Stimulated activated naive CD8-positive, alpha-beta T cell treated with anti-CD3 and anti-CD28 coated beads, Interleukin-15, amount 100 ng/mL, for 72 hours (primary cell): ENCODE data around the gene ZSCAN30.
A peak's percentile ranks its signal among the peaks of the same experiment; 100 is the strongest.

Experiments used
- ATAC-seq: fragments of 150-1000 bp; cut with Tn5 transposase; 2 replicates; pipeline ENCODE4 v1.10.0; 2021; ENCODE audit warnings: mild to moderate bottlenecking, moderate library complexity
- DNase-seq, 2 donors: peaks; one replicate each; pipeline ENCODE4 v3.0.0; 2021 to 2022
- H3K27ac Mint-ChIP-seq, 2 donors: one replicate each; pipeline ENCODE4 v1.8.0; 2022; ENCODE audit warnings: mild to moderate bottlenecking in 2 of 2, mixed read lengths in 2 of 2, moderate library complexity in 2 of 2
- H3K27me3 Mint-ChIP-seq: one replicate; pipeline ENCODE4 v1.8.0; 2022; ENCODE audit warnings: mixed read lengths
- H3K4me1 Mint-ChIP-seq: one replicate; pipeline ENCODE4 v1.8.0; 2022; ENCODE audit warnings: mild to moderate bottlenecking, mixed read lengths
- H3K4me3 Mint-ChIP-seq, 2 donors: one replicate each; pipeline ENCODE4 v1.8.0; 2022; ENCODE audit warnings: mild to moderate bottlenecking in 2 of 2, mixed read lengths in 2 of 2, moderate library complexity in 1 of 2
- H3K9me3 Mint-ChIP-seq, 2 donors: one replicate each; pipeline ENCODE4 v1.8.0; 2022; ENCODE audit warnings: mixed read lengths in 2 of 2

The ZSCAN30 gene

GRCh38 chr18:35291166-35291565 is 1.1 kb upstream of the ZSCAN30 start:
- H3K9me3 Mint-ChIP-seq, result peaks cover 7 to 8% of the 10 kb centered on the region in 2 donors
- H3K27ac Mint-ChIP-seq, result peak overlapping the region in 1 of 2 donors; percentile 65
- no peak for DNase-seq
- H3K4me3 Mint-ChIP-seq, result peak overlapping the region; percentile 90 to 96
- peaks cover 61% of the 10 kb centered on the region for H3K4me1 Mint-ChIP-seq
- no peaks in the 10 kb centered on the region for H3K27me3 Mint-ChIP-seq
- no peak for ATAC-seq

- Mint-ChIP-seq H3K9me3 (peaks cover 5 to 11% of the 10 kb centered on the region in 2 donors), H3K27ac (peak overlapping the region; percentile 98), H3K4me1 (peaks cover 55% of the 10 kb centered on the region), H3K27me3 (no peaks in the 10 kb centered on the region), H3K4me3 (peak overlapping the region; percentile 90 to 96)
- peak; percentile 60 for ATAC-seq
- no peak for DNase-seq
These were observed 319 bp downstream of the ZSCAN30 start for GRCh38 chr18:35289727-35290093.

DNA sequence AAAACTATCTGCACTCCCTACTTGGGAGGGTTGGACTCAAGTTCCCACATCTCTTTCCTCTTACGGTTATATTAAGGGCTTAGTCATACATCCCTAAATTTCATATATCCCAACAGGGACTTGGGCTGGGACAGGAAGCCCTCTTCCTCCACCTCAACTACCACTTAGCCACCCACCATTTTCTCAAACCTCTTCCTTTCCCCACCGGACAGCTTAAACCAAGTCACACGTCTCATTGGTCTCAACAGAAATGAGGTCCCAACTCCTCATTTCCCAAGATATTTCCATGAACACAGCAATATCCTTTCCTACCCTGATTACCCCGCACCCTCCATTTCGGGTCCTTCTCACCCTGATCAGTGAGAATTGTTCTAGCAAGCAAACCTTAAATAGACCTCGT is 736 bp downstream of the ZSCAN30 start:
- Mint-ChIP-seq H3K4me3 (peak overlapping the region; percentile 90 to 96), H3K9me3 (peaks cover 5 to 11% of the 10 kb centered on the region in 2 donors), H3K4me1 (peaks cover 51% of the 10 kb centered on the region), H3K27ac (peak overlapping the region; percentile 98), H3K27me3 (no peaks in the 10 kb centered on the region)
- DNase-seq (no peak), ATAC-seq (no peak)

DNA sequence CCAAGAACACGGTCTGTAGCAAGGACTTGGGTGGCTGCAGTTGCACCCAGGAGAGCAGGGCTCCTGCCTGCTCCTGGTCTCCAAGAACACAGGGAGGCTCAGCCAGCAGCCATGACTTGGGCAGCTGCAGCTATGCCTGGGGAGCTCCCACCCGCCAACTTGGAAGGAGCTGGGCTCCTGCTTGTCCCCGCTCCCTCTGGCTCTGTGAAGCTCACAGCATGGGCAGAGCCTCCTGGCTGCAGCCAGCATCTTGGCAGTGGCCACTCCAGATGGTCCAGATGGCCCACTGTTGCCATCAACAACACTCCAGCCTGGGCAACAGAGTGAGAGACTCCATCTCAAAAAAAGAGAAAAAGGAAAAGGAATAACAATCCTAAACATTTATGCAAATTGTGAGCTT is 5.2 kb downstream of the ZSCAN30 start:
- Mint-ChIP-seq H3K9me3 (peaks cover 10 to 11% of the 10 kb centered on the region in 2 donors), H3K27me3 (no peaks in the 10 kb centered on the region), H3K4me1 (peaks cover 24% of the 10 kb centered on the region), H3K4me3 (no peak overlapping the region), H3K27ac (no peak overlapping the region)
- ATAC-seq (no peak), DNase-seq (no peak)

GRCh38 chr18:35283923-35284794 is 5.9 kb downstream of the ZSCAN30 start:
- no peak overlapping the region for H3K4me3 Mint-ChIP-seq
- H3K27me3 Mint-ChIP-seq, result no peaks in the 10 kb centered on the region
- no peak for ATAC-seq
- peaks cover 13 to 14% of the 10 kb centered on the region in 2 donors for H3K9me3 Mint-ChIP-seq
- no peak overlapping the region for H3K27ac Mint-ChIP-seq
- peaks cover 22% of the 10 kb centered on the region for H3K4me1 Mint-ChIP-seq
- DNase-seq, result no peak

DNA sequence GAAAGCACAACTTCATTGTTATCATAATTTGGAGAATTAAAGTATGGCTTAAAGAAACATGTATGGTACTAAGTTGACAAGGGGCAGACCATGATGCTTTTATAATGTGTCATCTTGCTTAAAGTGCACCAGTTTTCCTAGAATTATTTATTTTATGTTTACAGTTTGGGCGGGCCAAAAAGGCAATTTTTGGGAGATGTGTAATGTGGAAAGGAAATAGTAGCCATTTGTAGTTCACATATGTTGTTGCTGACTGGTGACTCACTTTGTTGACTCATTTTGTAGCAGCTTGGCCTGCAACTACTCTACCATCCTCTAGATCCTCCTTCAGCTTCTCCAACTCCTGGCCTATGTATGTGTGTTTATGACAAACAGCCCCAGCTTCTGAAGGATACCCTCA is 7.7 kb downstream of the ZSCAN30 start:
- Mint-ChIP-seq H3K27ac (no peak overlapping the region), H3K9me3 (peaks cover 15 to 22% of the 10 kb centered on the region in 2 donors), H3K4me3 (no peak overlapping the region), H3K27me3 (no peaks in the 10 kb centered on the region), H3K4me1 (peaks cover 18% of the 10 kb centered on the region)
- DNase-seq (no peak), ATAC-seq (no peak)

GRCh38 chr18:35278969-35279368 is 11.1 kb downstream of the ZSCAN30 start:
- Mint-ChIP-seq H3K4me1 (peaks cover 14% of the 10 kb centered on the region), H3K4me3 (no peak overlapping the region), H3K27me3 (no peaks in the 10 kb centered on the region), H3K27ac (peak overlapping the region in 1 of 2 donors; percentile 3), H3K9me3 (peaks cover 11 to 13% of the 10 kb centered on the region in 2 donors)
- ATAC-seq, result no peak
- DNase-seq, result no peak

DNA sequence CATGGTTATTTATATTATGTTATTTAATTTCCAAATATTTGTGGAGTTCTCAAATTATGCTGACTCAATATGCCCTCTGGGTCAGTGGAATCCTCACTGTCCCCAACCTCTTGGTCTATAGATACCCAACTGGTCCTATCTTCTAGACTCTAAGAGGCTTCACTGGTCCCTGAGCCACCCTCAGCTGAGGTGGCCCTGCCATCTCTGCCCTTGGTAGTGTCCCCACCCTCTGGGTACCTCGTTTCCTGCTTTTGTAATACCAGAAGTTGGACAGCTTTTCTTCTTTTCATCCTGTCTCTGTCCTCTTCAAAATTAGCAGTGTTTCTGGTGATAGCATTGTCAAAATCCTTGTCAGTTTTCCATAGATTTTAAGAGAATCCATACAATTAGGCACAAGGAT is 11.9 kb downstream of the ZSCAN30 start:
- Mint-ChIP-seq H3K4me1 (peaks cover 14% of the 10 kb centered on the region), H3K27me3 (no peaks in the 10 kb centered on the region), H3K27ac (no peak overlapping the region), H3K9me3 (peaks cover 14 to 15% of the 10 kb centered on the region in 2 donors), H3K4me3 (no peak overlapping the region)
- DNase-seq (no peak), ATAC-seq (no peak)

DNA sequence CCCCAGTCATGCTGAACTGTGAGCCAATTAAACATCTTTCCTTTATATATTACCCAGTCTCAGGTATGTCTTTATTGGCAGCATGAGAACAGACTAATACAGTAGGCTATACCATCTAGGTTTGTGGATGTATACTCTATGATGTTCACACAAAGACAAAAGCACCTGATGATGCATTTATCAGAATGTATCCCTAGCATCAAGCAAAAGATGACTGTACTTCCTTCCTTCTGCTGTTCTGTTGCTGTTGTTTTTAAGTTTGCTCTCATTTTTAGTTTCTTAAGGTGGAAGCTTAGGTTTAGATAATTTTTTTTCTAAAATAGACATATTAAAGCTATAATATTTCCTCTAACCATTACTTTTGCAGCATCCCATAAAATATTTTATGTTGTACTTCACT is 12.4 kb downstream of the ZSCAN30 start:
- ATAC-seq (peak; percentile 78), DNase-seq (no peak)
- Mint-ChIP-seq H3K27ac (no peak overlapping the region), H3K9me3 (peaks cover 17 to 19% of the 10 kb centered on the region in 2 donors), H3K27me3 (no peaks in the 10 kb centered on the region), H3K4me1 (peaks cover 14% of the 10 kb centered on the region), H3K4me3 (no peak overlapping the region)

DNA sequence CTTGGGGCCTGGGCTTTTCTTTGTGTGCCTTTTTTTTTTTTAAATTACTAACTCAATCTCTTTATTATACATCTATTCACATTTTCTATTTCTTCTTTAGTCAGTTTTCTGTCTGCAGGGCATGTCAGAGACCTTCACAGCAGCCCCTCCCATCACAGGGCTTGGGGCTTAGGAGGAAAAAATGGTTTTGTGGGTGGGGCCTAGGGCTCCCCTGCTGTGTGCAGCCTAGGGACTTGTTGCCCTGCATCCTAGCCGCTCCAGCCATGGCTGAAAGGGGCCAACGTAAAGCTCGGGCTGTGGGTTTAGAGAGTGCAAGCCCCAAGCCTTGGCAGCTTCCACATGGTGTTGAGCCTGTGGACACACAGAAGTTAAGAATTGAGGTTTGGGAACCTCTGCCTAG is 13.8 kb downstream of the ZSCAN30 start:
- DNase-seq, result no peak
- Mint-ChIP-seq H3K4me3 (no peak overlapping the region), H3K27me3 (no peaks in the 10 kb centered on the region), H3K27ac (no peak overlapping the region), H3K4me1 (peaks cover 14% of the 10 kb centered on the region), H3K9me3 (peaks cover 17 to 19% of the 10 kb centered on the region in 2 donors)
- no peak for ATAC-seq

DNA sequence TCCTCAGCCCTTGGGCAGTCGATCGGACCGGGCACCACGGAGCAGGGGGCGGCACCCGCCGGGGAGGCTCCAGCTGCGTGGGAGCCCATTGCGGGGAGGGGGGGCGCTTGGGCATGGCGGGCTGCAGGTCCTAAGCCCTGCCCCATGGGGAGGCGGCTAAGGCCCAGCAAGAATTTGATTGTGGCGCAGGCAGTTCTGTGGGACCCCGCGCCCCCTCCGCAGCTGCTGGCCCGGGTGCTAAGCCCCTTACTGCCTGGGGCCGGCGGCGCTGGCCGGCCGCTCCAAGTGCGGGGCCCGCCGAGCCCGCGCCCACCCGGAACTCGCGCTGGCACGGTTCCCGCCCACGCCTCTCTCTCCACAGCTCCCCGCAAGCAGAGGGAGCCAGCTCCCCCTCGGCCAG is 18.4 kb downstream of the ZSCAN30 start:
- ATAC-seq (no peak), DNase-seq (no peak)
- Mint-ChIP-seq H3K27ac (no peak overlapping the region), H3K4me3 (no peak overlapping the region), H3K9me3 (peaks cover 24 to 32% of the 10 kb centered on the region in 2 donors), H3K27me3 (no peaks in the 10 kb centered on the region), H3K4me1 (peaks cover 24% of the 10 kb centered on the region)

GRCh38 chr18:35268821-35269220 is 21.2 kb downstream of the ZSCAN30 start:
- Mint-ChIP-seq H3K27me3 (no peaks in the 10 kb centered on the region), H3K9me3 (peaks cover 29 to 31% of the 10 kb centered on the region in 2 donors), H3K27ac (no peak overlapping the region), H3K4me3 (no peak overlapping the region), H3K4me1 (peaks cover 31% of the 10 kb centered on the region)
- ATAC-seq (no peak), DNase-seq (no peak)

- ATAC-seq (no peak), DNase-seq (no peak)
- no peaks in the 10 kb centered on the region for H3K27me3 Mint-ChIP-seq
- peaks cover 31% of the 10 kb centered on the region for H3K4me1 Mint-ChIP-seq
- peak overlapping the region; percentile 92 to 93 for H3K4me3 Mint-ChIP-seq
- peaks cover 24 to 25% of the 10 kb centered on the region in 2 donors for H3K9me3 Mint-ChIP-seq
- H3K27ac Mint-ChIP-seq, result peak overlapping the region; percentile 19 to 76
These were observed 22.2 kb downstream of the ZSCAN30 start for GRCh38 chr18:35267809-35268208.

- H3K4me3 Mint-ChIP-seq, result peak overlapping the region; percentile 92 to 93
- peak; percentile 91 for ATAC-seq
- no peaks in the 10 kb centered on the region for H3K27me3 Mint-ChIP-seq
- H3K27ac Mint-ChIP-seq, result peak overlapping the region; percentile 94 to 98
- H3K9me3 Mint-ChIP-seq, result peaks cover 20 to 22% of the 10 kb centered on the region in 2 donors
- DNase-seq, result peak; percentile 64 to 73
- H3K4me1 Mint-ChIP-seq, result peaks cover 31% of the 10 kb centered on the region
These were observed 22.8 kb downstream of the ZSCAN30 start for GRCh38 chr18:35267161-35267651.

- Mint-ChIP-seq H3K4me3 (no peak overlapping the region), H3K27ac (no peak overlapping the region), H3K4me1 (peaks cover 31% of the 10 kb centered on the region), H3K9me3 (peaks cover 20 to 22% of the 10 kb centered on the region in 2 donors), H3K27me3 (no peaks in the 10 kb centered on the region)
- no peak for DNase-seq
- ATAC-seq, result no peak
These were observed 25.6 kb downstream of the ZSCAN30 start for GRCh38 chr18:35264409-35264808.

GRCh38 chr18:35256947-35257346 is 33.1 kb downstream of the ZSCAN30 start:
- Mint-ChIP-seq H3K4me1 (no peaks in the 10 kb centered on the region), H3K9me3 (peaks cover 25 to 29% of the 10 kb centered on the region in 2 donors), H3K27me3 (no peaks in the 10 kb centered on the region), H3K4me3 (no peak overlapping the region), H3K27ac (no peak overlapping the region)
- no peak for DNase-seq
- no peak for ATAC-seq
